ENCODE results near the gene ENTHD1.

ENTHD1 gene, protein sequence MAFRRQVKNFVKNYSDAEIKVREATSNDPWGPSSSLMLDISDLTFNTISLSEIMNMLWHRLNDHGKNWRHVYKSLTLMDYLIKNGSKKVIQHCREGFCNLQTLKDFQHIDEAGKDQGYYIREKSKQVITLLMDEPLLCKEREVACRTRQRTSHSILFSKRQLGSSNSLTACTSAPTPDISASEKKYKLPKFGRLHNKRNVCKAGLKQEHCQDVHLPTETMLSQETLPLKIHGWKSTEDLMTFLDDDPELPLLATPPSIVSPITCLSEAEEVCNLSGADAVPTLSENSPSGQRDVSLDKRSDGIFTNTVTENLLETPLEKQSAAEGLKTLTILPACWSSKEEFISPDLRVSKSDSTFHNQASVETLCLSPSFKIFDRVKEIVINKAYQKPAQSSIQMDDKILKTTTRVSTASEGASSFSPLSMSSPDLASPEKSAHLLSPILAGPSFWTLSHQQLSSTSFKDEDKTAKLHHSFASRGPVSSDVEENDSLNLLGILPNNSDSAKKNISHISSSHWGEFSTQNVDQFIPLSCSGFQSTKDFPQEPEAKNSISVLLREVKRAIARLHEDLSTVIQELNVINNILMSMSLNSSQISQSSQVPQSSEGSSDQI

DNA sequence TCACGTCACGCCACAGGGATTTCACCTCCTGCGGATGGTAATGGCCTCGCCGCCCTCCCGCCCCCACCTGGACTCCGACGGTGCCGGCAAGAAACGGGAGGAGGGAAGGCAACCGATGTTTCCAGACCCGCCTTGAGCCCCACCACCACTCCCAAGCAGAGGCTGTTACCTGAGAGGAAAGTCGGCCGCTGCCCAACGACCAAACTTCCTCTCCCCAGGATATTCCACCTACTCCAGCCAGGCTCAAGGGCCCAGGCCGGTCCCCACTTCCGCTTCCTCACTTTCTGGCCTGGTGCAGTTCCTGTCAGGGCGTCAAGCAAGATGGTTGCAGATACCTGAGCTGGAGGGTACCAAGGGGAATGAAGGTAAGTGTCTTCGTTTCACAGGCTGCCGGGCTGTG, at the start of gene ENTHD1:
TSS of gene ENTHD1 (minus strand) at position 235 of the 400 bp plus-strand sequence. CDS start 6,012 bp downstream, outside the sequence.
- no peak for DNase-seq

DNA sequence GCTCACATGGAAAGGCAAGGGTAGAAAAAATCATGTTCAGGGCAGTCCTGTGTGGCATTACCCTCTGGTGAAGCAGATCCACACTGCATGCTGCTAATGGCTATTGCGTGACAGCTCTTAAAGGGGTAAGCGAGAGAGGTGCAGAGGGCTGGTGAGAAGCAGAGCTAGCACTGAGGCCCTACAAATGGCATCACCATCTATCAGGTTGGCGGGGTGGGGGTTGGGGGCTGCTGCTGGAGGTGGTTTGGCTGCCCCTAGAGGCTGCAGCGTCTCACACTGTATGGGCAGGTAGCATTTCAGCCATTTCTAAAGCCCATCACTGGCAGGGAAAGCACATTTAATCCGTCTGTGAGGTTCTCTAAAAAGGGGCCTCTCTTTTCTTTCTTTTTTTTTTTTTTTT, 49.8 kb upstream of the ENTHD1 start:
- no peak for DNase-seq

DNA sequence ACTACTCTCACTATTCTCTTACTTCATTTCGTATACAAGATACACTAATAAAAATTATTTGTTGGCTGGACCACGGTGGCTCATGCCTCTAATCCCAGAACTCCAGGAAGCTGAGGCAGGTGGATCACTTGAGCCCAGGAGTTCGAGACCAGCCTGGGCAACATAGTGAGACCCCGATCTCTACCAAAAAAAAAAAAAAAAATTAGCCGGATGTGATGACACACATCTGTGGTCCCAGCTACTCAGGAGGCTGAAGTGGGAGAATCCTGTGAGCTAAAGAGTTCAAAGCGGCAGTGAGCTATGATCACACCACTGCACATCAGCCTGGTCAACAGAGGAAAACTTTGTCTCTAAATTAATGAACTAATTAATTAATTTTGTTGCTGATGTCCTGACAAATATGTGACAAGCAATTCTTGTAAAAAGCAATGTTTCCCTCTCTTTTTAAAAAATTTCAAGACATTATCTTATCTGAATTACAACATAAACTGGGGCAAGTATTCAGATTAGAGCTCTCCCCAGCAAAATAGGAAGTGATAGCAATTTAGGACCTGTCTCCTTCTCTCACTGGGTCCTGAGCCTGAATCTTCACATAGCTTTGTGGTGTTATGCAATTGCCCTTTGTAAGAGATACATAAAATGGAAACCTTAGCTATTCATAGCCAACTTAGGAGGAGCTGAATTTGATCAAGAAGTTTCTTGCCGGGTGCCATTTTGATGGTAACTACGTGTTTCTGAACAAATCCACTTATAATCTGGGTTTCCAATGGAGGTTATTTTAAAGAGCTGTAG, 49.1 kb upstream of the ENTHD1 start:
- no peak for DNase-seq

DNA sequence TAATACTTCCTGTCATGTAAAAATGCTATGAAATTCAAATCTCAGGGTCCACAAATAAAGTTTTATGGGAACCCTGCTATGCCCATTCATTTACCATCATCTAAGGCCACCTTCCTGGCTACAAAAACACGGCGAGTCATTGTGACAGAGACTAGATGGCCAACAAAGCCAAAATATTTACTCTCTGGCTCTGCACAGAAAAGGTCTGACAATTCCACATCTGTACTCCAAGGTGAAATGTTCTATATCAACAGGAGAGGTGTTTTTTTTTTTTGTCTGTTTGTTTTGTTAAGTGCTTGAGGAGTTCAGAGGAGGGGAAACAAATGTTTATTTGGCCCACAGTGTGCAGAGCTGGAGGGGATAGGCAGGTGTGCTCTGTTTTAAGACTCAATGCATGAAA, 48.0 kb upstream of the ENTHD1 start:
- DNase-seq: no peak

DNA sequence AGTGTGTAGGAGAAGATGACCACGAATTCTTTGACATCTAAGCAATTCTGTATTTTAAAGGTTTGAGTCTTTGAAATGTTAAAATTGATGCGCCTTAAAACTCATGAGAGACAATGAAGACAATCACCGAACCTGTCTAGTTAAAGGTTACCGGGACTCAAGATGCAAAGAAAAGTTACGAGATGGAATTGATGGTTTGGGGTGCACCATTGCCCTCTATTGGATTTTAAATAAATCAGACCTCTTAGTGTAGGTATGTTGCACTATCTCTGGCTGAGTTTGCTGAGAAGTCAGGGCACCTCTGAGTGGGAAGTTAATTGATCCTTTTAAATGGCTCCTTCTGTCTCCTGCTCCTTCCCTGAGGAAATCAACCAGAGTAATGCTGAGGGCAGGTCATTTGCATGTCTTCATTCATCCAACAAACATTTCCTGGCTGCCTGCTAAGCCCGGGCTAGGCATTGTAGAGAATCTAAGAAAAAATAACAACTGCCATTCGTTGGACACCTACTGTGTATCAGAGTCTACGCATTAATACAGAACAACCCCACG, 47.3 kb upstream of the ENTHD1 start:
- no peak for DNase-seq

DNA sequence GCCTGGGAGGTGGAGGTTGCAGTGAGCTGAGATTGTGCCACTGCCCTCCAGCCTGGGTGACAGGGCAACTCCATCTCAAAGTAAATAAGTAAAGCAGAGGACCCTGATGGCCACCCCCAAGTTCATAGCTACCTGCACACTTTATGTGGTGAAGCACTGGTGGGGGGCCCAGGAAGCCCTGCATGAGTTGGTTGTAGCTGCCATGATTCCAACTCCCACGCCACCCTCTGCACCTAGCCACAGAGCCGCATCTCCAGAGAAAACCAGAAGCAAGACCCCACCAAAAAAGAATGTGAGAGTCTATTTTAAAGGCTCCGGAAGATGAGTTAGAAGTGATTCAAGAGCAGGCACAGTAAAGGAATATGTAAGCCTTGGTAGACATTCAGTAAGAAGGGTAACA, 46.3 kb upstream of the ENTHD1 start:
- DNase-seq: no peak

DNA sequence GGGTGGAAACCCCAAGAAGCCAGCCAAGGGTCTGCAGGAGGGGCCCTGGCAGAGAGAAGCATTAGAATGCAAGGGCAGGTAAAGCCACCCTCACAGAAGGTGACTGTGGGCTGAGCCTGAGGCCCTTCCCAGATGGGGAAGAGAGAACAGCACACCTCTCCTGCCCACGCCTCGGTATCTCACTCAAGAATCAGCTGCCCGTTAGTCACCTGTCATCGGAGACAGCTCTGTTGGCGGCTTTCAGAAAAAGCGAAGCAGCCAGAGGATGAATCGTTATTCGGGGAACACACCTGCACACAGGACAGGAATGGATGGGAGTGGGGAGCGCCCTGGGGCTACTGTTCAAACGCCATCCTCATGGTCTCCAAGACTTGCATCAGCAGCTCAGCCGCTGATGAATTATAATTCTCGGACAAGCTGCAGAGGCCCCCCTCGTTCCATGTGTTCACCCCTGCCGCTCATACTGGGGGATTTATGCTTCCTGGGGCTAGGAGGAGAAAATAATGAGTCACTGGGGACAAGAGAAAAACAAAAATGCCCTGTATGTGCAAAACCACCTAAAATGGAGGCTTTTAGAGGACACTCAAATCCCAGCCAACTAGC, 45.0 kb upstream of the ENTHD1 start:
- no peak for DNase-seq

DNA sequence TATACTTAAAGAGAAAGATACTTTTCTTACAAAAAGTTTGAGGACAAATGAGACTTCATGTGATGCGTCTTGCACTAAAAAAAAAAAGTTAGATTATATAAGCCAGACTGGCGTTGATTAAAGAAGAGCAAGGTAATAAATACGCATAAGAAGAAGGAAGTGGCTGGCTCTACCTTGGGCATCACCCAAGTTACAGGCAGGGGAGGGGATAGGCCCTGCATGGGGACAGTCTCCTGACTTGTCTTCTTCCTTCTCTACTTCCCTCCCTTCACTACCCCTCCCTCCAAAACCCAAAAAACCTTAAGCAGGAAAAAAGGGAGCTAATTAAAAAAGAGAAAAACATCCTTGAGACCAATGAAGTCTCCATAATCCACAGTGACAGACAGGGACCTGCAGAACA, 44.3 kb upstream of the ENTHD1 start:
- DNase-seq: no peak

DNA sequence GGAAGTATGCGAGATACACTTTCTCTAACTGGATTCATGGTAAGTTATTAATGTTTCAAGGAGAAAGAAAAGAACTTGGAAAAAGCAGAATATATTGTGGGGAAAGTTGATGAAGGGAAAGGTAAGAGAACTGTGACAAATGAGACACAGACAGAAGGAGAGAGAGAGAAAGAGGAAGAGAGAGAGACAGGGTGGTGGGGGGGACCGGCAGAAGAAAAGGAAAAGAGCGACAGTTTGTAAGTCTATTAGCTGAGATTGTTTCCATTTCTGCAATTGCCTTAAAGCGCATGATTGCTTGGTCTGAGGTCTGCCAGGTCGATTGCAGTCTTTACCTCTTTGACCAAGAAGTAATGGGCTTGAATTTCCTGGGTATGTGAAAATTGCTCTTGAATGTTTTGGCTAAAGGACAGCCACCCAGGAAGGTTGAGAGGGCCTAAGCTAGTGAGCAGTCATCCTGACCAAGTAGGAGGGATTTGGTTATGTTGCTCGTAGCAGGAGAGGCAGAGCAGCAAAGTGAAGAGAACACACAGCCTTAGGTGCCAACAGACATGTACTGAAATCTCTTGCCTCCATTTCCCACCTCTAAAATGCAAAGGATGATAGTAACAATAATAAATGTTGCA, 43.1 kb upstream of the ENTHD1 start:
- no peak for DNase-seq

DNA sequence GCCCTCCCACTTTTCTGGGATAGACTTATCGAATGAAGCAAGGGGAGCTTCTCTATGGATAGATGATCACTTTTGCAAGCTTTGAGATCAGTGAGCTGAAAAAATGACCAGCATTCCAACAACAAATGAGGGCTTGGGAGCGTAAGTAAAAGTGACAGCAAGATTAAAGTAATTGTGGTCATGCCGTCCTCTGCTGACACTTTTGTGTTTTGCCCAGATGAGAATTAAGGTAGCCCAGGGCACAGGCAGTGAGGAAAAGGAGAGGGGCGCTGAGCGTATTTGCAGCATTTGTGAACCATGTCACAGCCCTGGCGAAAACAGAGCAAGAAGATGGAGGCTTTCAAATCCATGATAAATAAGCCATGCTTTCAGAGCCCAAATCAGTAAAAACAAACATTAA, 42.1 kb upstream of the ENTHD1 start:
- no peak for DNase-seq

DNA sequence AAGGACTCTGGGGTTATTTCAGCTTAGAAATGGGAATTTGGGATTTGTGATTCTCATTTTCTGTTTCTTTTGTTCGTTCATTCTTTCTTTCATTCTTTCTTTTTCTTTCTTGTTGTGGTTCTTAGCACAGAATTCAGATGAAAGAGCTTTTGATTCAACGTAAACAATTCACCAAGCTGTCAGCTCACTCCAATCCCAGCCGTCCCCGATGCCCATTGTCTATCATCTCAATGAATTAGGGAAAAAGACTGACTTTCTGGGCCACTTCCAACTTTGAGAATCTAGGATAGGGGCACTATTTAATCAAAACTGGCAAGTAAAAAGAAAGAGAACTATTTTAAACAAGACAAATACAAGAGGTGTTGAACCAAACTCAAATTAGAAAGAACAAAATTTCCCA, 41.6 kb upstream of the ENTHD1 start:
- no peak for DNase-seq

DNA sequence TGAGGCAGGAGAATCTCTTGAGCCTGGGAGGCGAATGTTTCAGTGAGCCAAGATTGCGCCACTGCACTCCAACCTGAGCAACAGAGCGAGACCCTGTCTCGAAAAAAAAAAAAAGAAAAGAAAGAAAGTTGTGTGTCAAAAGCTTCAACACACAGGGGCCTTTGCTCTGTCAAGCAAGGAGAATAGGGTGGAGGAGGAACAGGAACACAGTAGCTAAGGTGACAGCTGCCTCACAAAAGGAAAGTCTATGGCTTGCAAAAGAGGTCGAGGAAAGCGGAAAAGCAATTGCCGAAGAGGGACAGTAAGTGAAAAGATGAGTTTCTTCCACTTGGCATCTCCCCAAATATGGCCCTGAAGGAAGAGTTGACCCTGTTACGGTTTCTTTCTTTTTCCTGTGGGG, 40.2 kb upstream of the ENTHD1 start:
- DNase-seq: no peak

DNA sequence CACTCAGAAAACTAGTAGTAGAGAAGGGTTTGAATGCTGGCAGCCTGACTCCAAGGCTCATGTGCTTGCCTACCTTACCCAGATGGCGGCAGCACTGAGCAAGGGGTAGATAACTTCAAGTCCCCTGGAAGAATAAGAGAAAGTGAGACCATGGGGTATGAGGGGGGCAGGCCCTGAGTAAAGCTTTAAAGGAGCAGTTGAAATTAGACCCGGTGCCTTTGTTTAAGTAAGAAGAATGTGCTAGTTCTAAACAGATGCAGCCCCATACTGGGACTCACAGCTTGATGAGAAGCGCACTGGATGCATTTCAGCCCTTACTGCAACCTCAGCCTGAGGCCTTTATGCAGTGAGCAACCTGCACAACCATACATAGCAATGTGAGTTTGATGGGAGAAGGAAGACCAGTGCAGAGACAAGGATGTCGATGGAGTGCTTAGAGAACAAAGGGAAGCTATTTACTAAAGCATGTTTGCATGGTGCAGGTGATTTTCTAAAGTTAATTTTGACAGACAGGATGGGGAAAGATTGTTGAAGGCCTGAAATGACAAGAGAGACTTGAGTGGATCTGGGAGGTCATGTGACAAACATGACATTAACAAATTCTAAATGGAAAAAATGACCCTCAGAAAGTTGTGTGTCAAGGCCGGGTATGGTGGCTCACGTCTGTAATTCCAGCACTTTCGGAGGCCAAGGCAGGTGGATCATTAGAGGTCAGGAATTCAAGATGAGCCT, 39.5 kb upstream of the ENTHD1 start:
- DNase-seq: no peak

DNA sequence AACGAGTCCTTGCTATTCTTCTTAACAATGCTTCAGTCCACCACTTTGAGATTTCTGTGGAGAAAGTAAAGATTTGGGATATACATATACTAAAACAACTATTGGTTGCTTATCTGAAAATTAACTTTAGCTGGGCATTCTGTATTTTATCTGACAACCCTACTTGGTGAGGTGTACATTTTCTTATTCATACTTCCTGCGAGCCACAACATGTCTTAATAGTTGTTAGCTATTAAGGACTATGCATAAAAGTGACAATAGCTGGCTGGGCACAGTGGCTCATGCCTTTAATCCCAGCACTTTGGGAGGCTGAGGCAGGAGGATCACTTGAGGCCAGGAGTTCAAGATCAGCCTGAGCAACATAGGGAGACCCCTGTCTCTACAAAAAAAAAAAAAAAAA, 38.6 kb upstream of the ENTHD1 start:
- no peak for DNase-seq

DNA sequence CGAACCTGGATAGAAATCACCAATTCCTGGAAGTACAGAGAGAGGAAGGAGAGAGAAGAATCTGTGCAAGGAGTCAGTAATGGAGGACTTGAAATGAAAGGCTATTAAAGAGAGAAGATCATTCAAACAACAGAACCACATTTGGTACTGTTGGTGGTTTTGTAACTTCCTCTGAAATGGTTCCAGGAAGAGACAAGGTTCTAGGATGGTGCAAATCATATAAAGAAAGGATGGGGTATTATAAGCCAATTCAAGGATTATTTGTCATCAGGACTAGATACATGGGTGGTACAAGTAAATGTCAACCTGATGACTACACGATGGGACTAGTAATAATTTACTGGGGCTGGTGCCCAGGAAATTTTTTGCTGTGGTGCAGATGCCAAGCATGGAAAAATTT, 37.7 kb upstream of the ENTHD1 start:
- DNase-seq: no peak

DNA sequence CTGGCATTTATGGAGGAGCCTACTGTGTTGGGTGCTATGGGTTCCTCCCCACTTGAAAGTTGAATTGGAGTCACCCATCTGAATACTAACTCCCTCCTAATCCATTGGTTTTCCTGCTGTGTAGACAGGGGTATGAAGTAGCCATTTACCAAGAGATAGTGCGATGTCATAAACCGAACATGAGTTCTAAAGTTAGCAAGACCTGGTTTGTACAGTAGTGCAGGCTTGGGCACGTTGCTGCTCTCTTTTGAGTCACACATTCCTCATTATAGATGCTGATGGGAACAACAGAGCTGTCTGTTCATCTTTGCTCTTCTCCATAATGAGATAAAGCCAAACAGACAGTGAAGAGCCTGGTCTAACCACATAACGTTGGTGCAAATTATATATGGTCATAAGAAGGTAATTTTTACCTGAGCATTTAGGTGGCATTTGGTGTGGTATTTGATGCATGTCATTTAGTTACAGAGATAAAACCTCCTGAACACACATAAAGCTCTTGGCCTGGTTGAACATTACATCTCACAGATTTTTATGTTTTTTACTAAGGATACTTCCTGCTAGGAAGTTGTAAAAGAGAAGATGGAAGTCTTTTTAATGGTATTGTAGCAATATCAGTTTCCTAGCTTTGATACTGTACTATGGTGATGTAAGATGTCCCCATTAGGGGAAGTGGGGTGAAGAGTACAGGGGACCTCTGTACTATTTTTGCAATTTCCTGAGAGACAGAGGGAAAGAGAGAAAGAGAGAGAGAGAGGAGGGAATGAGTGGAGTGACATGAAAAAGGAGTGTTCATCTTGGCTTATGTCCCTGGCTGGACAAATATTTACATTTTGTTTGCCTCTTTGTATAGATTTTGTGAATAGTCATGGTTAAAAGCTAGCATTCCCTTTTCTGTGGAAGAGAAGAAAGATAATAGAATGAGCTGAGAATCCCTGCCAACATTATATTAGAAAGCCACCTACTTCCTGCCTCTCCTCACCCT, 35.3 kb upstream of the ENTHD1 start:
- DNase-seq: no peak

DNA sequence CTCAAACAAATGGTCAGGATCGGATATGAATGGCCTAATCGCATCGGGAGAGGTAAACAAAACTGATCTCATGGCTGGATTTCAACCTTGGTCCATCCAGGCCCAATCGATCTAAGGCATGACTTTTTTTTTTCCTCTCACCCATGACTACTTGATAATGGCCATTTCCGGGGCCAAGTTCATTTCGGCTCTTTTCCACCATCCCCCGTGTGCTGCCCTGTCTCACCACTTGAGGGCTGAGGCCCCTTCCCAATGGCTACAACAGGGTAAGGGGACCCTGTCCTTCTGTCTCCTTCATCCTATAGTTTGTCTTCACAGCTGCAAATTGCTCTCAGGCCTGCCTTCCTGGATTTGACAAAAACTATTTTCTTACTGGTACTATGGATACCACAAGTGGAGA, 34.0 kb upstream of the ENTHD1 start:
- no peak for DNase-seq

DNA sequence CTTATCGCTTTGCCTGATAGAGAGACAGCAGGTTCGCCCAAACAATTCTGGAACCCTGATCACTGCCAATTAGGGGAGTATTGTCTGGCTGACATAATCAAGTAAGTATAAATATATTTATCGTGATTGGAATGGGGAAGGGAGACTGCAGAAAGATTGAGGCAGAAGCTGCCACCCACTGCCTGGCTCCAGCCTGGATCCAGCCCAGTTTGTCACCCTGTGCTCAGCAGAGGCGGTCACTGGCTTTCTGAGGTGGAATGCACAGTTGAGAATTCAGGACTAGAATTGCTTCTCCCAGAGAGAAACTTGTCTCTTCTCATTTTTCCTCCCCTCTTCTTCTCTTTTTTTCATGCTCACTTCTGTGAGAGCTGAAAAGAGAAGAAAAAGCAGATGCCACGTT, 33.2 kb upstream of the ENTHD1 start:
- no peak for DNase-seq

DNA sequence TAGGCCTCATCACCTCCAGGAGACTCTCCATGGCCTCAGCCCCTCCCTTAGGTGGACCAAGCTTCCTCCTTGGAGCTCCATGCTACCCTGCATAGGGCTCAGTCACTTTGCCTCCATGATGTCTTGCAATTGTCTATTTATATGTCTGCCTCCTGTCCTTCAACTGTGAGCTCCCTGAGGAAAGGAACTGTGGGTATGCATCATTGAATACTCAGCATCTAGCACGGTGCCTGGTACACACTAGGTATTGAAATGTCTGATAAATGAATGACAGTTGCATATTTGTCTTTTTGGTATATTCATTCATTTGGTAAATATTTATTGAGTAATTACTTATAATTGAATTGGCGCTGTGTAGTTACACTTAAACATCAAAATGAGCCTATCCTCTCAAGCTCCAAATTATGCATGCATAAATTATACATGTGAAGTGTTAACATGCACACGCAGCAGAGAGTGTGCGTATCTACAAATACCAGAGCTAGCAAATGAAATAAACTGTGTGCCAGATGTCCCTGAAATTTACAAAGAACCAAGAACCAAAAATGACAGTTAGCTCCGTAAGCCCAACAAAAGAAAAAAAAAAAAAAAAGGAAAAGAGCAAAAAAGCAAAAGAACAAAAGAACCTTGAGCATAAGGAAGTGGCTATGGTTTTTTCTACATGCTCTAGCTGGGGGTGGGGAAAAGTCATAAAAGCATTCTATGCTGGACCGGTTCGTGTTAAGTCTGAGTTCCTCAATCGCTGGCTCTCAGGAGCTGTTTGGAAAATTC, 32.5 kb upstream of the ENTHD1 start:
- DNase-seq: no peak

DNA sequence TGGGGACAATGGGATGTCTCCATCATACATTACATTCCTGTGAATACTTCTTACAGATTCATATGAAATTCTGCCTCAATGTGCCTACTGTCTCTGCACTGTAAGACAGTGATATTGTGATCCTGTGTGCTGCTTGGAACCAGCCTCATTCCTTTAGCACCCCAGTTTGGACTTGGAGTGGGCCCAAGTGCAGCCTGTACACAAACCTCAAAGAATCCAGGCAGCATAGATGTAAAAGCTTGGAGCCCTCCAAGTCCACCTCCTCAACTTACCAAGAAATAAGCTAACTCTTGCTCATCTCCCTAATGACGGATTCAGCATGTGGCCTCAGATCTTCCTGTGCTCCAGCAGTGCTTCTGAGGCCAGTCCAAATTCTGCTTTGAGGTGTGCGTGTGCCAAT, 31.7 kb upstream of the ENTHD1 start:
- DNase-seq: no peak
